Cerebellar cortex (tissue), 1 donor: Measurements from ENCODE around the gene DCAF4.
A peak's percentile ranks its signal among the peaks of the same experiment; 100 is the strongest.
"Not testable (repeated sequence)": the region's sequence is repeated elsewhere in the genome, so short reads cannot be mapped to it uniquely, and the experiment has no call there.

Source experiments
- DNase-seq: peaks from one replicate; pipeline ENCODE4 v3.0.0-alpha.2; 2015; ENCODE audit warnings: low spot score

DCAF4 gene

DNA sequence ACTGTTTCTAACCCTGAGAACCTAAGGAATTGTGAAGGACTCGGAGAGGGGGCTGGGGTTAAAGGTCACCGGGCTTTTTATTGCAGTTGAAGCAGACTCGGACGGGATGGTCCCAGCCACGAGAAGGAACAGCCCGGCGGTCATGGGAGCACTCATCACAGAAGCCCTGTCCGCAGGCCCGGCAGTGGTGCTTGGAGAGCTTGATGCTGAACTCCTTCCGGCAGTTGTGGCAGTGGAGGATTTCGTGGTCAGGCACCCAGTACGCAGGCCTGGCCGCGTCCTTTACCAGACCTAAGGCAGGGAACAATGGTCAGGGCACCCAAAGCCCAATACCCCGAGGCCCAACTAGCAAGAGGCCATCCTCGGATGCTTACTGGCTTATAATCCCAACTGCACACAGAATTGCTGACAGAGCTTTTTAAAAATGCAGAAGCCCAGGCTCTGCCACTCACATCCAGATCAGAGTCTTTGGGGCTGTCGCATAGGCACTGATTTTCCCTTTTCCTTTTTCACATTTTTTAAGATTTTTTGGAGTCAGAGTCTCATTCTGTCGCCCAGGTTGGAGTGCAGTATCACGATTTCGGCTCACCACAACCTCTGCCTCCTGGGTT, 44.7 kb downstream of the DCAF4 start:
- no peak for DNase-seq

DNA sequence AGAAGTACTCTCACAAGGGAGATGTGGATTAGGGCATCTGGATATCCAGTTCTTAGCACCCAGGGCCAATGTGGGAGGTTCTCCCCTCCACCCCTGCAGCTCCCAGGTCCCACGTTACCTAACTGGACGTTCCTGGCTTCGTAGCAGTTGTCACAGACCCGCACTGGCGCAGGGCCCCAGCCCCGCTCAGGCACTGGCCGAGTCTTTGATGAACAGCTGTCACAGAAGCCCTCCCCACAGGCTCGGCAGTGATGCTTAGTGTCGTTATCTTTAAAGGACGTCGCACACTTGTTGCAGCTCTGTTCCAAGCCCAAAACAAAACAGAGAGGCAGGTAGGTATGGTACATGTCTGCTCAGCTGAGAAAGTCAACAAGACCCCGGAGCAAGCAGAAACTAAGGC, 48.4 kb downstream of the DCAF4 start:
- DNase-seq = no peak

GRCh38 chr14:72975770-72976169, 49.5 kb downstream of the DCAF4 start:
- peak; percentile 10 for DNase-seq

DNA sequence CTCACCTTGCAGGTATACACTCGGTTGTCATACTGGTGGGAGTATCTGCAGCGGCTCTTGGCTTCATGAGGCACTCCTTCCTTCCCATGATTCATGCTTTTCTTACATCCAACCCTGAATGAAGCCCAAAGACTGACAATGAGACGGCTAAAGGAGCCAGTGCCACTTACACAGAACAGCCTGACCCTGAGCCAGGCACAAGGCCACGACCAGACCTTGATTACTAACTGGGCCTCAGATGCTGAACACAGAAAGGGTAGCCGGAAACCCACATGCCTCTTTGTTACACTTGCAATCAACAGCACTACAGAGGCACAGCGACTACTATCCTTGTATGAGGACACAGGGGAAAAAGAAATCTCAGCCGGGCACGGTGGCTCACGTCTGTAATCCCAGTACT, 52.6 kb downstream of the DCAF4 start:
- DNase-seq = no peak

GRCh38 chr14:72980863-72981262, 54.6 kb downstream of the DCAF4 start:
- no peak for DNase-seq

GRCh38 chr14:72982146-72982708, 56.0 kb downstream of the DCAF4 start:
- no peak for DNase-seq

- no peak for DNase-seq
Observed at GRCh38 chr14:72986214-72986613, 60.0 kb downstream of the DCAF4 start.

- DNase-seq = no peak
Observed at GRCh38 chr14:72986857-72987256, 60.6 kb downstream of the DCAF4 start.

- DNase-seq = no peak
Observed at GRCh38 chr14:72990171-72990570, 63.9 kb downstream of the DCAF4 start.

GRCh38 chr14:72996916-72997315, 70.7 kb downstream of the DCAF4 start:
- DNase-seq = no peak

DNA sequence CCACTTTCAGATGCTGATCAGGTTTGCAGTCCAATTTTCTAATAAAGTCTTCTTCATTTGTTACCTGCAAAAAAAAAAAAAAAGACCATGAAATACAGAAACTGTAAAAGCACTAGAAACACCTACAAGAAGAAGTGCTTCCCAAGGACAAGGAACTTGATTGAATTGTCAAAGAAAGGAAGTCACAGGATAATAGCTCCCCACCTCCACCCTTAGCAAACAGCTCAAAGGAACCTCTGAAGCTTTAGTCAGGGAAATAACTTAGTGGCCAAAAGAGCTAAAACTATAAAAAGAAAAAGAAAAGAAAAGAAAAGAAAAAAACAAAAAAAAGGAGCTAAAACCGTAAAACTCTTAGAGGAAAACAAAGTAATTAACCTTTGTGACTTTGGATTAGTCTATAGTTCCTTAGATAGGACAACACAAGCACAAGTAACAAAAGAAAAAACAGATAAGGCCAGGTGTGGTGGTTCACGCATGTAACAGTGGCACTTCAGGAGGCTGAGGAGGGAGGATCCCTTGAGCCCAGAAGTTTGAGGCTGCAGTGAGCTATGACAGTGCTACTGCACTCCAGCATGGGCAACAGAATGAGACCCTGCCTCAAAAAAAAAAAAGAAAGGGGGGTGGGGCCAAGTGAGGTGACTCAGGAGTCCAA, 72.1 kb downstream of the DCAF4 start:
- no peak for DNase-seq

DNA sequence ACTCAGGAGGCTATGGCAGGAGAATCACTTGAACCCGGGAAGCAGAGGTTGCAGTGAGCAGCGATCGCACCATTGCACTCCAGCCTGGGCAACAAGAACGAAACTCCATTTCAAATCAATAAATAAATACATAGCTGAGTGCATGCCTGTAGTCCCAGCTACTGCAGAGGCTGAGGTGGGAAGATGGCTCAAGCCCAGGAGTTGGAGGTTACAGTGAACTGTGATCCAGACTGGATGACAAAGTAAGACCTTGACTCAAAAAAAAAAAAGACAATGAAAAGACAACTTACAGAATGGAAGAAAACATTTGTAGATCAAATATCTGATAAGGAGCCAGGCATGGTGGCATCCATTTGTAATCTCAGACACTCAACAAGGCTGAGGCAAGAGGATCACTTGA, 73.1 kb downstream of the DCAF4 start:
- no peak for DNase-seq

DNA sequence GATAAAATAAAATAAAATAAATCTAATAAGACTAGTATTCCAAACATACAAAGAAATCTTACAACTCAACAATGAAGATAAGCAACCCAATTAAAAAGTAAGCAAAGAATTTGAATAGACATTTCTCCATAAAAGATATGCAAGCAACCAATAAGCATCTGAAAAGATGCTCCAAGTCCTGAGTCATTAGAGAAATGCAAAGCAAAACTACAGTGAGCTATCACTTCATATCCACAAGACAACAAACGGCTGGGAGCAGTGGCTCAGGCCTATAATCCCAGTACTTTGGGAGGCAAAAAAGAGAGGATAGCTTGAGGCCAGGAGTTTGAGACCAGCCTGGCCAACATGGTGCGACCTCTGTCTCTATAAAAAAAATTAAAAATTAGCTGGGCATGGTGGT, 73.8 kb downstream of the DCAF4 start:
- DNase-seq = no peak

DNA sequence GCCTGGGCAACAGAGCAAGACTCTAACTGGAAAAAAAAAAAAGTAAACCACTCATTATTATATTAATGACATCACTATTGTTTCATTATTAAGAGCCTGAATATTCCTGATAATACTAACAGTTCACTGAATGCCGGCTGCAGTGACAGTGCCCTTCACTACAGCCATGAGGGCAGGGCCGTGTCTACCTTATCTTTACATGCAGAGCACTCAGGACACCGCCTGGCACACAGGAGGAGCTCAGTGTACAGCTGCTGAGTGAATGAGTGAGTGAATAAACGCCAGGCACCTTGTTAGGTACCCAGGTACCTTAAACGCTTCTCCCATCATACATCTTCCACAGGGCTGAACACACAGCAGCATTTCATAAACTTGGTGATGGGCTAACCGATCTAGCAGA, 77.4 kb downstream of the DCAF4 start:
- no peak for DNase-seq

DNA sequence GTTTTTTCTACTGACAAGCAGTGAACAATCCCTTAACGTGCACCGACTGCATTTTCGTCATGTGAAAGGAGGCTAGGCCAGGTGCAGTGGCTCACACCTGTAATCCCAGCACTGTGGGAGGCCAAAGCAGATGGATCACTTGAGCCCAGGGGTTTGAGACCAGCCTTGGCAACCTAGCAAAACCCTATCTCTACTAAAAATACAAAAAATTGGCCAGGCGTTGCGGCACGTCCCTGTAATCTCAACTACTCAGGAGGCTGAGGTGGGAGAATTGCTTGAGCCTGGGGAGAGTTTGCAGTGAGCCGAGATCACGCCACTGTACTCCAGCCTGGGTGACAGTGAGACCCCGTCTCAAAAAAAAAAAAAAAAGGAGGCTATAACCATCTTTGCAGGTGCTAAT, 78.4 kb downstream of the DCAF4 start:
- DNase-seq = not testable (repeated sequence)

- DNase-seq = no peak
Observed at GRCh38 chr14:73007835-73008234, 81.6 kb downstream of the DCAF4 start.

DNA sequence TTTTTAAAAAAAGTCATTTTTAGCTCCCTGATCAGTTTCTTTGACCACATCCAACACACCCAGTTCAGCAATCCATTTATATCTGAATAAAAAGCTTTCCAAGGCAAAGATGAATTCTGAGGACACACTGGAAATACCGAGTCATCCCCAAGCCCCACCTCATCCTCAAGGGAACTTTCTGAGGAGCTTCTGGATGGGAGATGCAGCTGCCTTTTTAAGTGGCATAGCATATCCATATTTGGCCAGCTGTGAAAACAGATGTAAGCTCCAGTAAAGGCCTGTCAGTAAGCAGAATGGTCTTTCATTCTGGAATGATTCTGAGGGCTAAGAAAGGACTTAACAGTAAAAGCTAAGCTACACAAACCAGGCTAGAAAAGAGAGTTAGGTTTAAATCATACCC, 82.2 kb downstream of the DCAF4 start:
- DNase-seq = no peak
